Keratinocyte (primary cell): ENCODE results near the gene ADGRF3. TPM values are rescaled to one million over a fixed set of nuclear protein-coding genes. Genes with fewer than 3 reads are reported as not detected.

ENCODE experiments used
- DNase-seq: peaks from one replicate; pipeline ENCODE4 v3.0.0-alpha.2; 2011; ENCODE audit warnings: low read depth, missing footprints, low spot score
- FAIRE-seq: peaks from 2 replicates; lab custom pipeline; 2011; peaks lifted over from hg19 to GRCh38; lab: Jason Lieb, UNC
- H2AFZ ChIP-seq: 2 replicates; pipeline ENCODE4 v1.6.0; 2012; ENCODE audit warnings: low read length, control low read depth, inconsistent platforms; ENCODE audit not compliant: control insufficient read depth
- H3K27ac ChIP-seq: 2 replicates; pipeline ENCODE4 v1.5.1; 2011; ENCODE audit warnings: low read length; ENCODE audit not compliant: control insufficient read depth, insufficient read depth
- H3K27me3 ChIP-seq: 3 replicates; pipeline ENCODE4 v1.6.0; 2011; ENCODE audit warnings: low read length; ENCODE audit not compliant: control insufficient read depth, insufficient read depth; ENCODE audit errors: extremely low read depth
- H3K36me3 ChIP-seq, 2 experiments: 2 replicates in 1 of 2; 3 replicates in 1 of 2; pipeline ENCODE4 v1.5.1; 2011; ENCODE audit warnings: low read length in 2 of 2, mild to moderate bottlenecking in 1 of 2; ENCODE audit not compliant: control insufficient read depth in 2 of 2, insufficient read depth in 2 of 2; ENCODE audit errors: extremely low read depth in 1 of 2
- H3K4me1 ChIP-seq: 3 replicates; pipeline ENCODE4 v1.5.1; 2011; ENCODE audit warnings: low read length; ENCODE audit not compliant: control insufficient read depth, insufficient read depth; ENCODE audit errors: extremely low read depth
- H3K4me2 ChIP-seq: 3 replicates; pipeline ENCODE4 v1.6.0; 2011; ENCODE audit warnings: low read depth, low read length; ENCODE audit not compliant: control insufficient read depth, insufficient read depth; ENCODE audit errors: extremely low read depth
- H3K4me3 ChIP-seq, 3 experiments: fragments of 200-600 bp in 1 of 3; sonication (generic) in 1 of 3; 2 replicates in 2 of 3; 3 replicates in 1 of 3; pipeline ENCODE4 v1.5.1; 2011 to 2016; ENCODE audit warnings: low read length in 3 of 3, mild to moderate bottlenecking in 3 of 3, control low read depth in 2 of 3, inconsistent platforms in 1 of 3, low read depth in 1 of 3, mixed read lengths in 1 of 3, mixed run types in 1 of 3, moderate library complexity in 1 of 3; ENCODE audit not compliant: control insufficient read depth in 2 of 3, insufficient read depth in 2 of 3; ENCODE audit errors: extremely low read depth in 1 of 3
- H3K79me2 ChIP-seq: 2 replicates; pipeline ENCODE4 v1.6.0; 2012; ENCODE audit warnings: low read length; ENCODE audit not compliant: control insufficient read depth, insufficient read depth
- H3K9ac ChIP-seq: 3 replicates; pipeline ENCODE4 v1.6.0; 2011; ENCODE audit warnings: low read length; ENCODE audit not compliant: control insufficient read depth, insufficient read depth; ENCODE audit errors: extremely low read depth
- H3K9me1 ChIP-seq: 3 replicates; pipeline ENCODE4 v1.6.0; 2011; ENCODE audit warnings: low read length; ENCODE audit not compliant: control insufficient read depth, insufficient read depth; ENCODE audit errors: extremely low read depth
- H3K9me3 ChIP-seq: 2 replicates; pipeline ENCODE4 v1.5.1; 2012; ENCODE audit warnings: low read depth, low read length; ENCODE audit not compliant: control insufficient read depth
- H4K20me1 ChIP-seq: 3 replicates; pipeline ENCODE4 v1.6.0; 2011; ENCODE audit warnings: low read length; ENCODE audit not compliant: control insufficient read depth, insufficient read depth; ENCODE audit errors: extremely low read depth
- EZH2 ChIP-seq: IDR thresholded peaks from one replicate; pipeline ENCODE4 v1.6.1; 2012; ENCODE audit warnings: inconsistent platforms, mild to moderate bottlenecking, low read length, moderate library complexity
- dilution Hi-C: fragments of 300-500 bp; cut with MboI; formaldehyde crosslinking; loops from one replicate; pipeline ENCODE4 v1.7.0; 2020; ENCODE audit warnings: low sequenced_read_pairs; ENCODE audit not compliant: extremely low pct_ligation_motif_present
- polyA plus RNA-seq, 5 experiments: library from polyadenylated mRNA; depleted of rRNA in 3 of 5; stranded (reverse) in 3 of 5; stranded (forward) in 1 of 5; unstranded in 1 of 5; fragments of >200 nt; gene quantifications; 1 replicate in 1 of 5; 2 replicates in 3 of 5; 3 replicates in 1 of 5; pipeline versions ENCODE4 v1.2.1 to v1.2.3, GENCODE V29; 2011 to 2012; ENCODE audit warnings: missing spikeins in 2 of 5, low read depth in 1 of 5, low replicate concordance in 1 of 5
- TF ChIP-seq, protein P1 (sequence below), 3 experiments: IDR thresholded peaks in 1 of 3; conservative IDR thresholded peaks in 1 of 3; optimal IDR thresholded peaks in 1 of 3; 2 replicates in 2 of 3; 3 replicates in 1 of 3; pipeline versions ENCODE3 to v1.5.1; 2011; ENCODE audit warnings: low read length in 3 of 3, mild to moderate bottlenecking in 3 of 3, moderate library complexity in 2 of 3, control low read depth in 1 of 3, inconsistent platforms in 1 of 3; ENCODE audit not compliant: insufficient read depth in 2 of 3; ENCODE audit errors: extremely low read depth in 1 of 3

ADGRF3 gene
- polyA plus RNA-seq, 1 donor (not counting 4 experiments of a cell fraction or from before 2014, with no cell fraction given): 0.17 TPM

DNA sequence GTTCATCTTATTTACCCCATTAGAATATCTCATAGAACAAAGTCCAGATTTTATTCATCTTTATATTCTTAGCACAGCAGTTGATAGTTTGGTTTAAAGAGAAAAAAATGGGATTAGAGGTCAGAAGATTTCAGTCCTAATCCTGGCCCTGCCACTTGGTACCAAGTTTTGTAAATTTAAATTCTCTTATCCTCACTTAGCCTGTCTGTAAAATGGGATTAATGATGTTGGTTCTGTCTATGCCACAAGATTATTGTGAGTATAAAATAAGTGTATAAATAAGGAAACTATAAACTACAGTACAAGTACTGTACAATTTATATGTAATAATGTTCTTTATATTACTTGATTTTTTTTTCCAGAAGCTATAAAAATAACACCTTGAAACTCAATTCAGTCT is 38.0 kb upstream of the ADGRF3 start:
- no peak for TF ChIP-seq EZH2
- TF ChIP-seq, protein P1, sequence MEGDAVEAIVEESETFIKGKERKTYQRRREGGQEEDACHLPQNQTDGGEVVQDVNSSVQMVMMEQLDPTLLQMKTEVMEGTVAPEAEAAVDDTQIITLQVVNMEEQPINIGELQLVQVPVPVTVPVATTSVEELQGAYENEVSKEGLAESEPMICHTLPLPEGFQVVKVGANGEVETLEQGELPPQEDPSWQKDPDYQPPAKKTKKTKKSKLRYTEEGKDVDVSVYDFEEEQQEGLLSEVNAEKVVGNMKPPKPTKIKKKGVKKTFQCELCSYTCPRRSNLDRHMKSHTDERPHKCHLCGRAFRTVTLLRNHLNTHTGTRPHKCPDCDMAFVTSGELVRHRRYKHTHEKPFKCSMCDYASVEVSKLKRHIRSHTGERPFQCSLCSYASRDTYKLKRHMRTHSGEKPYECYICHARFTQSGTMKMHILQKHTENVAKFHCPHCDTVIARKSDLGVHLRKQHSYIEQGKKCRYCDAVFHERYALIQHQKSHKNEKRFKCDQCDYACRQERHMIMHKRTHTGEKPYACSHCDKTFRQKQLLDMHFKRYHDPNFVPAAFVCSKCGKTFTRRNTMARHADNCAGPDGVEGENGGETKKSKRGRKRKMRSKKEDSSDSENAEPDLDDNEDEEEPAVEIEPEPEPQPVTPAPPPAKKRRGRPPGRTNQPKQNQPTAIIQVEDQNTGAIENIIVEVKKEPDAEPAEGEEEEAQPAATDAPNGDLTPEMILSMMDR (optimal IDR thresholded peaks at IDR 0.05 in 1 of 3, IDR thresholded peaks at IDR 0.05 in 1 of 3, conservative IDR thresholded peaks at IDR 0.05 in 1 of 3; ENCODE audit: extremely low read depth in 1 of 3, insufficient read depth in 2 of 3, low read length in 3 of 3): no peak

DNA sequence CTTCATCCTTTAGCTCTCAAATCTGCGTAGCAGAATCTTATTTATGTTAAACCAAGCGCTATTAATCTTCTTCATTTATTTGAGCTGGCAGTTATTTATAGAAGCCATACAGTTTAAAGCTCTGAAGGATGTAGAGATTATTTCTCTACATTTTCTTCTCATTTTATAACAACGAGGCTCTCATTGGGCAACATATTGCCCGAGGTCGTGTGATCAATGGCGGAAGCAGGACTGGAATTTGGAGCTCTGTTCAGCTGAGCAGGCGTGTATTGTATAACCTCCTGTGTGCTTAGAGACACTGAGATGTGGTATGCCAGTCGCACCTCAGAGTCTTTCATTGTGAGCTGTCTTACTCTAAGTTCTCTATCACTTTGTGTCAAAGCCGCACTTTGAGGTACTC is 37.6 kb upstream of the ADGRF3 start:
- Histone ChIP-seq H3K9me1 (no peaks in the 10 kb centered on the region), H3K36me3 (peaks cover 2 to 6% of the 10 kb centered on the region in 2 experiments), H3K4me1 (no peaks in the 10 kb centered on the region), H4K20me1 (no peaks in the 10 kb centered on the region), H3K4me2 (no peak overlapping the region), H3K27me3 (no peaks in the 10 kb centered on the region), H3K27ac (no peak overlapping the region), H3K4me3 (no peak overlapping the region), H2AFZ (no peak overlapping the region), H3K9ac (no peak overlapping the region), H3K79me2 (no peaks in the 10 kb centered on the region), H3K9me3 (no peaks in the 10 kb centered on the region)
- dilution Hi-C loops: no loop called here
- DNase-seq: no peak
- TF ChIP-seq, protein P1 (optimal IDR thresholded peaks at IDR 0.05 in 1 of 3, IDR thresholded peaks at IDR 0.05 in 1 of 3, conservative IDR thresholded peaks at IDR 0.05 in 1 of 3; ENCODE audit: extremely low read depth in 1 of 3, insufficient read depth in 2 of 3, low read length in 3 of 3): no peak
- no peak for TF ChIP-seq EZH2
- no peak for FAIRE-seq

More for the DNA sequence above, 38.0 kb upstream of the ADGRF3 start:
- H3K4me3 ChIP-seq: no peak overlapping the region
- FAIRE-seq: no peak
- H3K9me1 ChIP-seq: no peaks in the 10 kb centered on the region
- no peak overlapping the region for H3K9ac ChIP-seq
- H3K4me2 ChIP-seq: no peak overlapping the region
- no peaks in the 10 kb centered on the region for H4K20me1 ChIP-seq
- H2AFZ ChIP-seq: no peak overlapping the region
- no peak for DNase-seq
- dilution Hi-C loops: no loop called here
- no peaks in the 10 kb centered on the region for H3K9me3 ChIP-seq
- H3K27ac ChIP-seq: no peak overlapping the region
- no peaks in the 10 kb centered on the region for H3K27me3 ChIP-seq
- peaks cover under 1 to 8% of the 10 kb centered on the region in 2 experiments for H3K36me3 ChIP-seq
- no peaks in the 10 kb centered on the region for H3K79me2 ChIP-seq
- H3K4me1 ChIP-seq: no peaks in the 10 kb centered on the region
